SU-DHL-6 (cell line): ENCODE results near the gene TEKTIP1.

Experiments used
- H2AFZ ChIP-seq: fragments of 200-600 bp; sonication (generic); 2 replicates; pipeline ENCODE4 v1.6.1; 2014; ENCODE audit warnings: low read depth, mild to moderate bottlenecking, moderate library complexity, mixed read lengths, antibody characterized with exemption, low read length; ENCODE audit not compliant: severe bottlenecking
- H3F3A ChIP-seq: fragments of 200-600 bp; shearing (Covaris generic); 2 replicates; pipeline ENCODE4 v1.6.0; 2016; ENCODE audit warnings: antibody characterized with exemption, mild to moderate bottlenecking; ENCODE audit not compliant: insufficient read depth
- H3K27ac ChIP-seq: fragments of 200-600 bp; sonication (generic); 2 replicates; pipeline ENCODE4 v1.5.1; 2016; ENCODE audit warnings: low read depth, mild to moderate bottlenecking, low read length, moderate library complexity, mixed read lengths
- H3K27me3 ChIP-seq: fragments of 200-600 bp; sonication (generic), shearing (Covaris generic); 2 replicates; pipeline ENCODE4 v1.6.0; 2014; ENCODE audit warnings: mild to moderate bottlenecking, low read length
- H3K36me3 ChIP-seq: fragments of 200-600 bp; sonication (generic); 2 replicates; pipeline ENCODE4 v1.6.1; 2014; ENCODE audit warnings: mild to moderate bottlenecking, low read length, mixed read lengths
- H3K4me2 ChIP-seq: fragments of 300-600, 200-600 bp; shearing (Covaris generic), sonication (generic); 2 replicates; pipeline ENCODE4 v1.6.0; 2014; ENCODE audit warnings: low read length, low read depth, mild to moderate bottlenecking; ENCODE audit not compliant: poor library complexity, severe bottlenecking
- H3K4me3 ChIP-seq: fragments of 200-600 bp; sonication (generic); 2 replicates; pipeline ENCODE4 v1.5.1; 2014; ENCODE audit warnings: antibody characterized with exemption, low read length, mild to moderate bottlenecking, mixed read lengths; ENCODE audit not compliant: insufficient read depth, poor library complexity, severe bottlenecking
- H3K79me2 ChIP-seq: fragments of 200-600 bp; sonication (generic); 2 replicates; pipeline ENCODE4 v1.6.1; 2014; ENCODE audit warnings: mild to moderate bottlenecking, low read length, moderate library complexity; ENCODE audit not compliant: insufficient read depth
- H3K9ac ChIP-seq: fragments of 200-600 bp; sonication (generic); 2 replicates; pipeline ENCODE4 v1.7.0; 2014; ENCODE audit warnings: mild to moderate bottlenecking, low read length
- H3K9me2 ChIP-seq: fragments of 200-600 bp; sonication (generic); replicated peaks from 2 replicates; pipeline ENCODE4 v1.6.1; 2014; ENCODE audit warnings: low read length; ENCODE audit not compliant: insufficient read depth
- H3K9me3 ChIP-seq: fragments of 200-600 bp; sonication (generic); 2 replicates; pipeline ENCODE4 v1.6.1; 2014; ENCODE audit warnings: low read length, mixed read lengths; ENCODE audit not compliant: insufficient read depth
- H4K20me1 ChIP-seq: fragments of 200-600 bp; sonication (generic); 2 replicates; pipeline ENCODE4 v1.6.1; 2014; ENCODE audit warnings: low read depth, mild to moderate bottlenecking, antibody characterized with exemption, low read length, moderate library complexity, mixed read lengths
- EZH2phosphoT487 ChIP-seq: fragments of 200-600 bp; sonication (generic), shearing (Covaris generic); conservative IDR thresholded peaks from 2 replicates; pipeline ENCODE4 v1.6.1; 2018; ENCODE audit warnings: mild to moderate bottlenecking, antibody characterized with exemption, low read length, moderate library complexity, mixed read lengths
- TF ChIP-seq, protein P1 (sequence below): fragments of 200-600 bp; sonication (generic); IDR thresholded peaks from one replicate; pipeline ENCODE4 v1.5.1; 2017; ENCODE audit warnings: antibody characterized with exemption, mild to moderate bottlenecking, low read length, moderate library complexity; ENCODE audit not compliant: insufficient read depth, poor library complexity, severe bottlenecking

The TEKTIP1 gene

DNA sequence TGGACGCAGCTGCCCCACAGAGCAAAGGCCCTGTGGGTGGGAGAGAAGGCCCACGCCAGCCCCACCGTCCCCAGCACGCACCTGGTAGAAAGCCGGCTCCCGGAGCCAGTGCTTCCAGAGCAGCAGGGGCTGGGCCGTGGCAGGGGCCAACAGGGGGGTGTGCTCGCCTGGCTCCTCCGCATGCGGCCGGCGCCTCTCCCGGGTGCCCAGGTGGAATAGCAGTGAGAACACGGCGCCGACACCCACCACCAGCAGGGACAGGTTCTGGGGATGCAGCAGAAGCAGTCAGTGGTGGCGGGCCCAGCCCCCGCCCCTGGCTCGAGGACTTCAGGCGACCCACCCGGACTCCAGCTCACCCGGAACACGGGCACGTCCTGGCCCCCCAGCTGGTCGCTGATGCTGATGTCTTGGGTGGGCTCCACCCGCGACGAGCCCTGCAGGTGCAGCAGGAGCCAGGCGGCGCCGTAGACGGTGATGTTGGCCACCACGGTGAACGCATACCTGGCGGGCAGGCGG is 8.9 kb downstream of the TEKTIP1 start:
- TF ChIP-seq, protein P1, sequence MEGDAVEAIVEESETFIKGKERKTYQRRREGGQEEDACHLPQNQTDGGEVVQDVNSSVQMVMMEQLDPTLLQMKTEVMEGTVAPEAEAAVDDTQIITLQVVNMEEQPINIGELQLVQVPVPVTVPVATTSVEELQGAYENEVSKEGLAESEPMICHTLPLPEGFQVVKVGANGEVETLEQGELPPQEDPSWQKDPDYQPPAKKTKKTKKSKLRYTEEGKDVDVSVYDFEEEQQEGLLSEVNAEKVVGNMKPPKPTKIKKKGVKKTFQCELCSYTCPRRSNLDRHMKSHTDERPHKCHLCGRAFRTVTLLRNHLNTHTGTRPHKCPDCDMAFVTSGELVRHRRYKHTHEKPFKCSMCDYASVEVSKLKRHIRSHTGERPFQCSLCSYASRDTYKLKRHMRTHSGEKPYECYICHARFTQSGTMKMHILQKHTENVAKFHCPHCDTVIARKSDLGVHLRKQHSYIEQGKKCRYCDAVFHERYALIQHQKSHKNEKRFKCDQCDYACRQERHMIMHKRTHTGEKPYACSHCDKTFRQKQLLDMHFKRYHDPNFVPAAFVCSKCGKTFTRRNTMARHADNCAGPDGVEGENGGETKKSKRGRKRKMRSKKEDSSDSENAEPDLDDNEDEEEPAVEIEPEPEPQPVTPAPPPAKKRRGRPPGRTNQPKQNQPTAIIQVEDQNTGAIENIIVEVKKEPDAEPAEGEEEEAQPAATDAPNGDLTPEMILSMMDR = no peak
- TF ChIP-seq EZH2phosphoT487 = no peak
- Histone ChIP-seq H4K20me1 (no peaks in the 10 kb centered on the region), H3K36me3 (no peaks in the 10 kb centered on the region), H3K4me2 (no peak overlapping the region), H3K27ac (no peak overlapping the region), H2AFZ (no peak overlapping the region), H3K9me3 (no peaks in the 10 kb centered on the region), H3K9ac (no peak overlapping the region), H3K27me3 (no peaks in the 10 kb centered on the region), H3K79me2 (peaks cover 7% of the 10 kb centered on the region; the same call in 1 of the 2 replicates), H3K4me3 (no peak overlapping the region), H3F3A (no peaks in the 10 kb centered on the region), H3K9me2 (no peaks in the 10 kb centered on the region)

DNA sequence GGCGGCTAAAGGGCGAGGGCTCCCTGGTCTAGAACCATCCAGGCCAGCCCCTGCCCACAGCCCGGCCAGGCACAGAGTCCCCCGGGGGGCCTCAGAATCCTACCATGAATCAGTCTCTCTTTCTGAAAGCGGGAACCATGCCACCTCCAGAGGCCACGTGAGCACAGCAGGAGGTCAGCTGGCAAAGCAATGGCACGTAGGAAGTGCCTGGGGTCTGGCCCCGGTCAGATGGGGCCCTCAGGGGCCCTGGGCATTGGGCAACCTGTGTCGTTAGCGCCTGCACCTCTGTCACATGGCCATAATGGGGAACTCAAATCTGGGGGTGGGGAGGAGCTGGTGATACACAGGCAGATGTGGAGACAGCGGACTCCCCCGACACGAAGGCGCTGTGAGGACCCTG is 9.6 kb downstream of the TEKTIP1 start:
- no peak overlapping the region for H3K27ac ChIP-seq
- no peak overlapping the region for H3K4me3 ChIP-seq
- H3K27me3 ChIP-seq = no peaks in the 10 kb centered on the region
- H3K9ac ChIP-seq = no peak overlapping the region
- H3K79me2 ChIP-seq = peaks cover 10% of the 10 kb centered on the region; the same call in 1 of the 2 replicates
- H2AFZ ChIP-seq = no peak overlapping the region
- no peaks in the 10 kb centered on the region for H3K36me3 ChIP-seq
- no peak overlapping the region for H3K4me2 ChIP-seq
- H4K20me1 ChIP-seq = no peaks in the 10 kb centered on the region
- no peaks in the 10 kb centered on the region for H3F3A ChIP-seq
- TF ChIP-seq EZH2phosphoT487 = no peak
- TF ChIP-seq, protein P1 = no peak
- H3K9me2 ChIP-seq = no peaks in the 10 kb centered on the region
- H3K9me3 ChIP-seq = no peaks in the 10 kb centered on the region

- no peak overlapping the region for H3K4me3 ChIP-seq
- H3K4me2 ChIP-seq = no peak overlapping the region
- H3K27ac ChIP-seq = no peak overlapping the region
- TF ChIP-seq, protein P1 = no peak
- no peak for TF ChIP-seq EZH2phosphoT487
- no peaks in the 10 kb centered on the region for H3K9me2 ChIP-seq
- peaks cover 12% of the 10 kb centered on the region; the same call in 1 of the 2 replicates for H3K79me2 ChIP-seq
- no peaks in the 10 kb centered on the region for H3K9me3 ChIP-seq
- no peak overlapping the region for H2AFZ ChIP-seq
- H4K20me1 ChIP-seq = no peaks in the 10 kb centered on the region
- H3K36me3 ChIP-seq = no peaks in the 10 kb centered on the region
- no peaks in the 10 kb centered on the region for H3K27me3 ChIP-seq
- no peak overlapping the region for H3K9ac ChIP-seq
- no peaks in the 10 kb centered on the region for H3F3A ChIP-seq
These were observed 10.8 kb downstream of the TEKTIP1 start for GRCh38 chr19:3549816-3550215.
